H9 (cell line): ENCODE results near the gene SRRM3. TPM values are rescaled to one million over a fixed set of nuclear protein-coding genes. Genes with fewer than 3 reads are reported as not detected.

Source experiments
- DNase-seq: peaks from one replicate; pipeline ENCODE4 v3.0.0-alpha.2; 2017
- H2AFZ ChIP-seq: one replicate; pipeline ENCODE4 v1.6.1; 2013; ENCODE audit warnings: mild to moderate bottlenecking, low read length, control low read depth, moderate library complexity
- H2AK5ac ChIP-seq: 2 replicates; pipeline ENCODE4 v1.6.1; 2013; ENCODE audit warnings: low read length, control low read depth, mixed read lengths; ENCODE audit not compliant: insufficient read length
- H2BK120ac ChIP-seq: one replicate; pipeline ENCODE4 v1.6.1; 2013; ENCODE audit warnings: low read depth, mild to moderate bottlenecking, low read length, control low read depth, inconsistent platforms; ENCODE audit not compliant: poor library complexity, severe bottlenecking
- H2BK12ac ChIP-seq: 2 replicates; pipeline ENCODE4 v1.6.1; 2013; ENCODE audit warnings: low read length, control low read depth, mixed read lengths, low read depth; ENCODE audit not compliant: insufficient read length
- H2BK15ac ChIP-seq: 2 replicates; pipeline ENCODE4 v1.6.1; 2013; ENCODE audit warnings: low read depth, low read length, control low read depth
- H2BK20ac ChIP-seq: one replicate; pipeline ENCODE4 v1.6.1; 2013; ENCODE audit warnings: low read depth, mild to moderate bottlenecking, low read length, control low read depth, inconsistent platforms; ENCODE audit not compliant: poor library complexity, severe bottlenecking
- H2BK5ac ChIP-seq: 2 replicates; pipeline ENCODE4 v1.6.1; 2013; ENCODE audit warnings: low read length, control low read depth, mixed read lengths; ENCODE audit not compliant: insufficient read length
- H3K14ac ChIP-seq: 2 replicates; pipeline ENCODE4 v1.6.1; 2013; ENCODE audit warnings: low read length, control low read depth; ENCODE audit not compliant: insufficient read depth
- H3K18ac ChIP-seq: 2 replicates; pipeline ENCODE4 v1.6.1; 2013; ENCODE audit warnings: low read depth, mild to moderate bottlenecking, mixed read lengths, low read length, control low read depth; ENCODE audit not compliant: insufficient read length
- H3K23ac ChIP-seq: 2 replicates; pipeline ENCODE4 v1.6.1; 2013; ENCODE audit warnings: low read length, control low read depth, mixed read lengths, low read depth; ENCODE audit not compliant: insufficient read length
- H3K23me2 ChIP-seq: 2 replicates; pipeline ENCODE4 v1.6.1; 2013; ENCODE audit warnings: low read depth, mild to moderate bottlenecking, mixed read lengths, low read length, control low read depth; ENCODE audit not compliant: insufficient read length, poor library complexity, severe bottlenecking
- H3K27ac ChIP-seq: 2 replicates; pipeline ENCODE4 v1.5.1; 2013; ENCODE audit warnings: low read length, control low read depth, mixed read lengths, low read depth; ENCODE audit not compliant: insufficient read length
- H3K27me3 ChIP-seq: 2 replicates; pipeline ENCODE4 v1.6.1; 2013; ENCODE audit warnings: low read length, control low read depth, inconsistent platforms; ENCODE audit not compliant: insufficient read depth
- H3K4ac ChIP-seq: 2 replicates; pipeline ENCODE4 v1.6.1; 2013; ENCODE audit warnings: low read depth, mild to moderate bottlenecking, control low read depth, inconsistent platforms, low read length, moderate library complexity
- H3K4me1 ChIP-seq: 2 replicates; pipeline ENCODE4 v1.6.1; 2013; ENCODE audit warnings: low read length, control low read depth, inconsistent platforms; ENCODE audit not compliant: insufficient read depth
- H3K4me2 ChIP-seq: 2 replicates; pipeline ENCODE4 v1.6.1; 2013; ENCODE audit warnings: low read length, control low read depth, mixed read lengths; ENCODE audit not compliant: insufficient read length, insufficient read depth
- H3K56ac ChIP-seq: 2 replicates; pipeline ENCODE4 v1.6.1; 2013; ENCODE audit warnings: low read depth, mild to moderate bottlenecking, mixed read lengths, low read length, control low read depth; ENCODE audit not compliant: insufficient read length
- H3K79me1 ChIP-seq: 2 replicates; pipeline ENCODE4 v1.6.1; 2013; ENCODE audit warnings: low read depth, mild to moderate bottlenecking, moderate library complexity, low read length, control low read depth, inconsistent platforms; ENCODE audit not compliant: insufficient read depth, poor library complexity, severe bottlenecking
- H3K79me2 ChIP-seq: 2 replicates; pipeline ENCODE4 v1.6.1; 2013; ENCODE audit warnings: low read length, control low read depth, inconsistent platforms; ENCODE audit not compliant: insufficient read depth
- H3K9ac ChIP-seq: 2 replicates; pipeline ENCODE4 v1.6.1; 2013; ENCODE audit warnings: low read length, control low read depth, mixed read lengths; ENCODE audit not compliant: insufficient read length; ENCODE audit errors: extremely low read depth
- H3K9me3 ChIP-seq: one replicate; pipeline ENCODE4 v1.6.1; 2013; ENCODE audit warnings: low read depth, low read length, inconsistent platforms; ENCODE audit not compliant: control insufficient read depth
- H3T11ph ChIP-seq: one replicate; pipeline ENCODE4 v1.6.1; 2013; ENCODE audit warnings: mild to moderate bottlenecking, low read length, control low read depth, inconsistent platforms
- H4K20me1 ChIP-seq: one replicate; pipeline ENCODE4 v1.6.1; 2013; ENCODE audit not compliant: control insufficient read depth, insufficient read length, insufficient read depth
- H4K5ac ChIP-seq: 2 replicates; pipeline ENCODE4 v1.6.1; 2013; ENCODE audit warnings: low read depth, mild to moderate bottlenecking, mixed read lengths, low read length, control low read depth; ENCODE audit not compliant: insufficient read length
- H4K8ac ChIP-seq: replicated peaks from 2 replicates; pipeline ENCODE4 v1.6.1; 2013; ENCODE audit warnings: low read length, control low read depth, mixed read lengths, low read depth; ENCODE audit not compliant: insufficient read length
- H4K91ac ChIP-seq: 2 replicates; pipeline ENCODE4 v1.6.1; 2013; ENCODE audit warnings: low read depth, mild to moderate bottlenecking, moderate library complexity, mixed read lengths, low read length, control low read depth; ENCODE audit not compliant: insufficient read length
- H3K27ac Mint-ChIP-seq, 3 experiments: 2 replicates in 2 of 3; 3 replicates in 1 of 3; pipeline ENCODE4 v1.8.0; 2020 to 2021; ENCODE audit warnings: mixed read lengths in 3 of 3, mild to moderate bottlenecking in 1 of 3, moderate library complexity in 1 of 3
- H3K27me3 Mint-ChIP-seq: 2 replicates; pipeline ENCODE4 v1.8.0; 2021; ENCODE audit warnings: low read depth, mild to moderate bottlenecking, moderate library complexity, mixed read lengths
- H3K36me3 Mint-ChIP-seq, 3 experiments: 2 replicates in 2 of 3; 3 replicates in 1 of 3; pipeline ENCODE4 v1.8.0; 2020 to 2021; ENCODE audit warnings: low read depth in 3 of 3, mixed read lengths in 3 of 3; ENCODE audit not compliant: insufficient read depth in 1 of 3
- H3K4me1 Mint-ChIP-seq, 2 experiments: 2 replicates each; pipeline ENCODE4 v1.8.0; 2020; ENCODE audit warnings: mixed read lengths in 2 of 2
- H3K4me3 Mint-ChIP-seq, 2 experiments: 2 replicates in 1 of 2; 3 replicates in 1 of 2; pipeline ENCODE4 v1.8.0; 2020 to 2021; ENCODE audit warnings: mild to moderate bottlenecking in 2 of 2, mixed read lengths in 2 of 2, moderate library complexity in 1 of 2
- H3K9me3 Mint-ChIP-seq, 2 experiments: 2 replicates in 1 of 2; 3 replicates in 1 of 2; pipeline ENCODE4 v1.8.0; 2020; ENCODE audit warnings: mild to moderate bottlenecking in 2 of 2, mixed read lengths in 2 of 2, moderate library complexity in 1 of 2
- WGBS: extraction: QIAGEN DNeasy Blood & Tissue Kit; methylation state at CpG from one replicate; pipeline ENCODE4 v1.1.7; 2013; ENCODE audit warnings: missing lambda C conversion rate, low lambda C conversion rate, mixed read lengths; ENCODE audit not compliant: insufficient read length; ENCODE audit errors: extremely low coverage; 5-methylcytosine and 5-hydroxymethylcytosine counted together
- total RNA-seq: library from RNA; stranded (reverse); gene quantifications from 2 replicates; pipeline ENCODE4 v1.2.1, GENCODE V29; 2021
- TF ChIP-seq, protein P1 (sequence below): fragments of 200-600 bp; sonication (generic); conservative IDR thresholded peaks from 3 replicates; pipeline ENCODE4 v1.8.0; 2021; ENCODE audit warnings: antibody characterized with exemption, mild to moderate bottlenecking

SRRM3 gene
- total RNA-seq, 1 experiment from 2014 or later, result 11.0 TPM

DNA sequence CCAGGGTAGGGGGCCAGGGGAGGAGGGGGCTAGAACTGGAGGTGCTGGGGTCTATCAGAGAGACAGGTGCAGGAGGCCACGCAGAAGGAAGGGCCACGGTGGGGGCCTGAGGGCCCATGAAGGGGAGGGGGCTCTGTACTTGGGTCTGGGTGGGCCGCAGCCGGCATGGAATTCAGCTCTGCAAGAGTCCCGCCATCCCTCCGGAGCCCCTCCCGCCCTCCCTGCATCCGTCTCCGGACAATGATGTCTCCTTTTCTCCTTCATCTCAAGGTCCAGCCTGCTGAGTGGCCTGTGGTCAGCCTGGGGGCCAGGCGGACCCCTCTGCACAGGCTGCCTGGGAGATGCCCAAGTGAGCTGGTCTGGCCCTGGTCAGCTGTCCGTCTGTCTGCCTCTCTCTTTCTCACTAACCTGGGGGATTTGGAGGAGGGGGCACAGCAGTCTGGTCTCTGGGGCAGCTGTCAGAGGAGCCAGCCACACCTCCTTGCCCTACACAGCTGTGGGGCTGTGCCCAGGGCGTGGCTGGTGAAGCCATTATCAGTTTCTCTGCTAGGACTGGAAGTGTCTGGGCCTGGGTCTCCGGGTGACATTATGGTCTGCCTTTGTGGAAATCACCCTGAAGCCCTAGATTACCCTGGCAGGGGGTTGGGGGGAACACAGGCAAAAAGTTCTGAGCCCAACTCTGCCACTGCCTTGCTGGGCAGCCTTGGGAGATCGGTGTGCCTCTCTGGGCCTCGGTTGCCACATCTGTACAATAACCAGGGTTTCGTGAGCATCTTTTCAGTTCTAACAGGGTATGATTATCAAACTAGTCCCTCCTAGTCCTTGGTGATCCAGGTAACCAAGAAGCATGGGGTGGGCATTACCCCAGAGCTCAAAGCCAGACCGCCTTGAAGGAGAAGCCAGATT, 81.8 kb downstream of the SRRM3 start:
- Histone ChIP-seq H2BK120ac (no peak overlapping the region), H4K8ac (no peak overlapping the region), H3K4me2 (peak overlapping the region; percentile 63), H2BK5ac (no peak overlapping the region), H3K27me3 (peaks cover 7% of the 10 kb centered on the region; the same call in 1 of the 2 replicates), H2AK5ac (no peak overlapping the region), H3K23me2 (peaks cover 8% of the 10 kb centered on the region), H3K9me3 (no peaks in the 10 kb centered on the region), H3K4me1 (no peaks in the 10 kb centered on the region), H3T11ph (no peak overlapping the region), H4K91ac (no peak overlapping the region), H4K20me1 (no peaks in the 10 kb centered on the region), H3K27ac (no peak overlapping the region), H2BK15ac (no peak overlapping the region), H3K56ac (no peak overlapping the region), H3K4ac (no peak overlapping the region), H3K9ac (no peak overlapping the region), H3K79me1 (no peaks in the 10 kb centered on the region), H3K23ac (no peak overlapping the region), H2AFZ (no peak overlapping the region), H2BK20ac (no peak overlapping the region), H3K79me2 (no peaks in the 10 kb centered on the region), H3K18ac (no peak overlapping the region), H2BK12ac (no peak overlapping the region), H3K14ac (no peak overlapping the region; the same call in 1 of the 2 replicates), H4K5ac (no peak overlapping the region)
- Mint-ChIP-seq H3K27me3 (peaks cover 59% of the 10 kb centered on the region), H3K36me3 (peaks cover 6 to 23% (median 9%) of the 10 kb centered on the region in 3 experiments), H3K4me1 (peaks cover 11 to 30% of the 10 kb centered on the region in 2 experiments), H3K4me3 (peak overlapping the region; percentile 72 to 86), H3K27ac (no peak overlapping the region), H3K9me3 (peaks cover 0 to 2% of the 10 kb centered on the region in 2 experiments; a peak in 2 of 5 replicates)
- DNase-seq, result no peak
- TF ChIP-seq, protein P1, sequence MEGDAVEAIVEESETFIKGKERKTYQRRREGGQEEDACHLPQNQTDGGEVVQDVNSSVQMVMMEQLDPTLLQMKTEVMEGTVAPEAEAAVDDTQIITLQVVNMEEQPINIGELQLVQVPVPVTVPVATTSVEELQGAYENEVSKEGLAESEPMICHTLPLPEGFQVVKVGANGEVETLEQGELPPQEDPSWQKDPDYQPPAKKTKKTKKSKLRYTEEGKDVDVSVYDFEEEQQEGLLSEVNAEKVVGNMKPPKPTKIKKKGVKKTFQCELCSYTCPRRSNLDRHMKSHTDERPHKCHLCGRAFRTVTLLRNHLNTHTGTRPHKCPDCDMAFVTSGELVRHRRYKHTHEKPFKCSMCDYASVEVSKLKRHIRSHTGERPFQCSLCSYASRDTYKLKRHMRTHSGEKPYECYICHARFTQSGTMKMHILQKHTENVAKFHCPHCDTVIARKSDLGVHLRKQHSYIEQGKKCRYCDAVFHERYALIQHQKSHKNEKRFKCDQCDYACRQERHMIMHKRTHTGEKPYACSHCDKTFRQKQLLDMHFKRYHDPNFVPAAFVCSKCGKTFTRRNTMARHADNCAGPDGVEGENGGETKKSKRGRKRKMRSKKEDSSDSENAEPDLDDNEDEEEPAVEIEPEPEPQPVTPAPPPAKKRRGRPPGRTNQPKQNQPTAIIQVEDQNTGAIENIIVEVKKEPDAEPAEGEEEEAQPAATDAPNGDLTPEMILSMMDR, result no peak
- WGBS, result no CpG with 5 or more reads among the region's 17 CpGs
